GM19397 (cell line): ENCODE measurements around the gene S100B.
"Not testable (repeated sequence)": the region's sequence is repeated elsewhere in the genome, so short reads cannot be mapped to it uniquely, and the experiment has no call there.

ENCODE experiments used
- ATAC-seq: cut with Tn5 transposase; IDR thresholded peaks from one replicate; pipeline ENCODE4 v1.9.1; 2021; ENCODE audit warnings: mild to moderate bottlenecking, moderate library complexity; ENCODE audit not compliant: unreplicated experiment

S100B gene

DNA sequence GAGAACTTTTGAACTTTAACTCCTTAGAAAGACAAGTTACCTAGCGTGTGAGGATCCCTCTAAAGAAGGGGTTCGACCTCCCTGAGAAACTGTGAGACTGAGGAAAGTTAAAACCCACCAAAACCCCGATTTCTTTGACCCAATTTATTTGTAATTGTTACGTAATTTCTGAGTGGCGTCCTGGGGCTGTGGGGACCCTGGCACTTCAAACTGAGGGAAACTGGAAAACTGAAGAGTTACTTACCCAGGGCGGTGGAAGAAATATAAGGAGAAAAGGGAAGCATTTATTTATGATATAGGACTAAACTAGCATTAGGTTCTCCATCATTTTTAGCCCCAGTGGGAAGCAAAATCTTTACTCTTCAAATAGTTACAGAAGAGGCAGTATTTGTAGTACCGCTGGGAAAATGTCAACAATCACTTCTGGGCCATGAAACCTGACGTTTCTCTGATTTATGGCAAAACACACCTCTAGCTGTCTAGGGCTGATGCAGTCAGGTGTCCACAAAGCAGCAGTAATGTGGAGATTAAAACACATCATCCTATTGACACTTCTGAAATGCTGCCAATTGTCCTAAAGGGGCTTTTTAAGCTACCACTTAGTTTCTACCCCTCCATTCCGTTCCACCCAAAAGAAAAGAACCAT, 430 bp downstream of the S100B start:
- no peak for ATAC-seq

DNA sequence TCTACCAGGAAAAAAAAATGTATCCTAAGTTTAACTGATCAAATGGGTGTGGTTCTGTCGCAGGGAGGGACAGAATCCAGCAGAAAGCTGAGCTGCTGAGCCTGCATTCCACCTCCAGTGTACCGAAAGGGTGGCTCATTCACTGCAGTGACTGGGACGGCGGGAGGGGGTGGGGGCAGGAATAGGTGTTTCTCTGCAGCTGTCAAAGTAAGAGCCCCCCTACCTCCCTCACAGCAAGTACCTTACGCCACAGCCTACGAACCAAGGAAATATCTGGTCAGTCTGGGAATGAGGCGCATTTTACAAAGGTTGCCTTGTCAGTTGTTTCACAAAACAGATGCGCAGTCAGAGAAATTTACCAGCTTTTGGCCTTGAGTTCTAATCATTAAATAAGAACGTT, 1.7 kb downstream of the S100B start:
- no peak for ATAC-seq

GRCh38 chr21:46600978-46601377, 3.9 kb downstream of the S100B start:
- no peak for ATAC-seq

DNA sequence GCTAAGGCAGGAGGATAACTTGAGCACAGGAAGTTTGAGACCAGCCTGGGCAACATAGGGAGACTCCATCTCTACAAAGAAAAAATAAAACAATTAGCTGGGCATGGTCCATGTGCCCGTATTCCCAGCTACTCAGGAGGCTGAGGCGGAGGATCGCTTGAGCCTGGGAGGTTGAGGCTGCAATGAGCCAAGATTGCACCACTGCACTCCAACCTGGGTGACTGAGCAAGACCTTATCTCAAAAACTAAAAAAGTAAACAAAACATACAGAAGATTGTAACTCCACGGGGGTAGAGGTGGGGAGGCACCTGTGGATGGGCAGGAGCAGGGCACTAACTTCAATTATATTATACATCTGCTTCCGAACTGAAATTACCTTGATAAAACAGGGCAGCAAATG, 4.6 kb downstream of the S100B start:
- ATAC-seq = no peak

GRCh38 chr21:46598581-46599572, 6.0 kb downstream of the S100B start:
- no peak for ATAC-seq

DNA sequence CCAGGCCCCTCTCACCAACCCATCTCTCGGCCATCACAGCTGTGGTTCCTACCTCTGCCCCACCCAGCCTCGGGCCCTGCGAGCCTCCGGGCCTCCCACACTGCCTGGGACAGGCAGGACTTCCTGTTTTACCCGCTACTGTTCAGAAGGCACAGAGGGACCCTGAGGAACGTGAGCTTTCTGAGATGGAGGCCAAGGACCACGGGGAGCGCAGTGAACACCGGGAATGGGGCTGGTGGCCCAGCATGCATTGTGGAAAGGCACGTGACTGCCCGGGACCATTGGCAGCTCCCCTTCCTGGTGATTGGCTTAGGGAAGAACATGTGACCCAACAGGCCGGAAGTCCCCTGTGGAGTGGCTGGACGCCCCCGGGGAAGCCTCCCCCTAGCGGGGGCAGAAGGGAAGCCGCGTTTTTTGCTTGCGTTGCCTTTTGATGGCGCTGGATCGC, 7.0 kb downstream of the S100B start:
- no peak for ATAC-seq

GRCh38 chr21:46597031-46597430, 7.9 kb downstream of the S100B start:
- no peak for ATAC-seq

DNA sequence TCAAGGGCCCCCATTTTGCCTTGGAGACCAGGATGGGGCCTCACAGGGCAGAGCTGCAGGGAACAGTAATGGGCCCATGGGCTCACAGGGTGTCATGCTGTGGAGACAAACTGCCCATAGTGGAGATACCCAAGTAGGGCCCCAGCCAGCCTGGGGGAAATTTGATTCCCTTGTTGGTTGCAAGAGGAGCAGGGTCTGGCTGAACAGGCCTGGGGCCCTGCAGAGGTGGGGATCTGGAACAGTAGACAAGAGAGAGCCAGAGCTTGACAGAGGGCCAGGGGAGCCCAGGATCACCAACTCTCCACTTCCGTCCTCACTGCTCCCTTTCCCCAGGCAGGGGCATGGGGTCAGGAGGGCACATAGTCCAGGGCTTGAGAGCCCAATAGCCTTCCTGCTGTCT, 8.7 kb downstream of the S100B start:
- ATAC-seq = no peak

DNA sequence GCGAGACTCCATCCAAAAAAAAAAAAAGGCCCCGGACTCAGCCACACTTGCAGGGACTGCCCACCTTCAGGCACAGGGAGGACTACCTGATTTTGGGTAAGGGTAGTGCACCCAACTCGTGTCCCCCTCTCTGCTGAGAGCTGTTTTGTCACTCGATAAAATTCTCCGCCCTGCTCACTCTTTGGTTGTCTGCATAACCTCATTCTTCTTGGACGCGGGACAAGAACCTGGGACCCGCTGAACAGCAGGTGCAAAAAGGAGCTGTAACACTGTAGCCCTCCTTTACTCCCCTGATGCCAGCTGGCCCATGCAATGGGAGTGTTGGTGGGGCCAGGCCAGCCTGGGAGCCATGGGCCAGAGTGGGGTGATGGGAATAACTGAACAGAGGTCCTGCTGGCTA, 10.6 kb downstream of the S100B start:
- no peak for ATAC-seq

GRCh38 chr21:46585191-46585953, 19.5 kb downstream of the S100B start:
- ATAC-seq = no peak

- no peak for ATAC-seq
Measured at GRCh38 chr21:46581780-46582307, 23.0 kb downstream of the S100B start.

- ATAC-seq = not testable (repeated sequence)
Measured at GRCh38 chr21:46579394-46579793, 25.5 kb downstream of the S100B start.

- ATAC-seq = not testable (repeated sequence)
Measured at GRCh38 chr21:46577786-46578185, 27.1 kb downstream of the S100B start.

- ATAC-seq = no peak
Measured at GRCh38 chr21:46572850-46573249, 32.0 kb downstream of the S100B start.

DNA sequence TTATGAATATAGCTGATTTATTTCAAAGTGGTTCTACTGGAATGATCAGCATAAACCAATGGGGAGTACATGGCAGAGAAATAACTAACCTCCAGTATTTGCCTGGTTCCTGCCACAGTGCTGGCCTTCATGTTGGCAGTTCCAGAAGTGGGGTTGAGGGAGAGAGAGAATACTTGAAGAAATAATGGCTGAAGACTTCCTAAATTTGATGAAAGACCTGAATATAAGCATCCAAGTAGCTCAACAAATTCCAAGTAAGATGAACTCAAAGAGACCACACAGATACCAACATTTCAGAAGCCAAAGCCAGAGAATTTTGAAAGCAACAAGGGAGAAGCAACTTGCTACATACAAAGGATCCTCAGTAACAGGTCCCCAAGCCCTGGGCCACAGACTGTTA, 34.3 kb downstream of the S100B start:
- ATAC-seq = no peak

GRCh38 chr21:46570119-46570518, 34.8 kb downstream of the S100B start:
- ATAC-seq = no peak

- ATAC-seq = no peak
Measured at GRCh38 chr21:46569081-46569480, 35.8 kb downstream of the S100B start.

- no peak for ATAC-seq
Measured at GRCh38 chr21:46568562-46568961, 36.3 kb downstream of the S100B start.

GRCh38 chr21:46567348-46567747, 37.5 kb downstream of the S100B start:
- no peak for ATAC-seq

GRCh38 chr21:46564391-46564790, 40.5 kb downstream of the S100B start:
- no peak for ATAC-seq

DNA sequence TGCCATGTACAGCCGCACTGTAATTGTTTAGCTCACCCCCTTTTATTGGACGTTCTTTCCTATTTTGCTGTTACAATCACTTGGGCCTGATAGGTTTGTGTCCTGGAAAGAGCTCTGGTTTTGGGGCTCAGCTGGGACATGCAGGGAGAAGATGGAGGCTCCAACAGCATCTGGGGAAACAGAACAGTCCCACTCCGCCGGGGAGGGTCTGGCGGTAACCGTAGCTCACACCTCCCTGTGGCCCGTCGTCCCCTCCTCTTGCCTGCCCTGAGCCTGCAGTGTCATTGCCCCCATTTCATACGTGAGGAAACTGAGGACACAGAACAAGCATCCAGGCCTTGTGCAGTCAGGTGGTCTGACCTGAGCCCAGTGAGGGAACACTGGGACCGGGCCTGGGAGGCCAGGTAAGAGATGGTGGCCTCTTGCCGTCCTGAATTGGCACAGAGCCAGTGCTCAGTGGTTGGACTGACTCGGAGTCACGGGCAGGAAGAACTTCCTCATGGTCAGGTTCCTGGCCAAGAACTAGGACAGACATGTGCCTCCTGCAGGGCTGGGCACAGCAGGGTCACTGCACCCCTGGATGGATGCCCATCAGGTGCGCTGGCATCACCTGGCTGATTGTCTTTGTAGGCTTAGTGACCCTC, 41.8 kb downstream of the S100B start:
- ATAC-seq = no peak
